HG03342 (cell line): Measurements from ENCODE around the gene SNX19.

Experiments
- ATAC-seq: cut with Tn5 transposase; IDR thresholded peaks from one replicate; pipeline ENCODE4 v1.9.1; 2021; ENCODE audit warnings: mild to moderate bottlenecking, moderate library complexity; ENCODE audit not compliant: unreplicated experiment

SNX19 gene

DNA sequence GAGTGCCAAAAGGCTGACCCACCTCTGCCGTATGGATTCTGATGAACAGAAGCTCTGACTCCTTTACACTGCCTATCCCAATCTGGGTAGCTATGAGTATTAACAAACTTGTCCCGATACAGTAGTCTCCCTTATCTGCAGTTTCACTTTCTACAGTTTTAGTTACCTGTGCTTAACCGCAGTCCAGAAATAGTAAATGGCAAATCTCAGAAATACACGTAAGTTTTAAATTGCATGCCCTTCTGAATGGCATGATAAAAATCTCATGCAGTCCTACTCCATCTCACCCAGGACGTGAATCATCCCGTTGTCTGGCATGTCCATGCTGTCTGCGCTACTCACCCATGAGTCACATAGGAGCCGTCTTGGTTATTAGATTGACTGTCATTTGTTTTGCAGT is 68.8 kb downstream of the SNX19 start:
- no peak for ATAC-seq

DNA sequence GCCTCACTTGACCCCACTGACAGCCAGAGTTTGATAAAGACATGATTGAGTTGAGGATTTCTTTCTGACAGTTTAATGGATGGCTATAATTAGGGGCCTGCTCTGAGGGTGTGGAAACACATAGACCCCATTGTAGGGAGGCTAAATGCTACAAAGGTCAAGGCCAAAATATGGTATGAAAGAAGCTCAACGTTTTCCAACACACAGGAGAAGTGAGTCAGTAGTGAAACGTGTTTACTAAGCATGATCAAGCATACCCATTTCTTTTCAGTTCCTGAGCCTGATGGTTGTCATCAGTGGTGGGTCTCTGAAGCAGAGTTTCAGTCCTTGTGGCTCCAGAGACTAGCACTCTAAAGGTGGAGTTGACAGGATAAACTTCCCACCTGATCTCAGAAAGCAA is 69.7 kb downstream of the SNX19 start:
- ATAC-seq = no peak

DNA sequence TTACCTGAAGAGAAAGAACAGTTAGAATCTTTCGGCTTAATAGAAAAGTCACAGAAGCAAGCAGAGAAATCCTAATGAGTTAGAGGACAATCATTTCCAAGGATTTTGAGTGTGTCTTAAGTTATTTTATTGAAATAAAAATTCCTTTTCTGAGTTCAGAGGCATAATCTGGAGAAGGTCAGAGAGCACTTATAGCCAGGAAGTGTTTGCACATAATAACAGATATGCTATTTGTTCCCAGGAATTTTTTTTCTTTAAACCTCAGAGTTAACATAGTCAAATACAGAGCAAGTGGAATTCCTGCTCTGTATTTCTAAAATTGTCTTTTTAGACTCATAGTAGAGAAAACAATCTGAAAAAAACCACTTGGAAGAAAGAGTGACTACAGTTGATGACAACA is 74.3 kb downstream of the SNX19 start:
- ATAC-seq = no peak

DNA sequence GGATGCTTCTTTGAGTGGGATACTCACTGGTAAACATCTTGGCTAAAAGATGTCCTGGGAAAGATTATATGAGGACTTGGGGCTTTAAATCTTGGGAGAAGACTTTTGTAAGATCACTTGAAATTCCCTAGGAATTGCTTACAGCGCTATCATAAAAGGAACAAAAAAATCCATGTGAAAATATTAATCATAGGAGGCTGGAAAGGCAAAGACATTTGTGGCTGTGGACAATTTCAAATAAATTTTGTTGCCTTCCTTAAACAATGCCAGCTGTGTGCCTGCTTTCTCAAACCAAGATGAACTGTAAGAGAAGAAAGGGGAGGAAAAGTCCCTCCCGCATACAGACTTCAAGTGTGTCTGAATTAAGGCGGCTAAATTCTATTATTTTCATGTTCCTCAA is 75.6 kb downstream of the SNX19 start:
- ATAC-seq = no peak

DNA sequence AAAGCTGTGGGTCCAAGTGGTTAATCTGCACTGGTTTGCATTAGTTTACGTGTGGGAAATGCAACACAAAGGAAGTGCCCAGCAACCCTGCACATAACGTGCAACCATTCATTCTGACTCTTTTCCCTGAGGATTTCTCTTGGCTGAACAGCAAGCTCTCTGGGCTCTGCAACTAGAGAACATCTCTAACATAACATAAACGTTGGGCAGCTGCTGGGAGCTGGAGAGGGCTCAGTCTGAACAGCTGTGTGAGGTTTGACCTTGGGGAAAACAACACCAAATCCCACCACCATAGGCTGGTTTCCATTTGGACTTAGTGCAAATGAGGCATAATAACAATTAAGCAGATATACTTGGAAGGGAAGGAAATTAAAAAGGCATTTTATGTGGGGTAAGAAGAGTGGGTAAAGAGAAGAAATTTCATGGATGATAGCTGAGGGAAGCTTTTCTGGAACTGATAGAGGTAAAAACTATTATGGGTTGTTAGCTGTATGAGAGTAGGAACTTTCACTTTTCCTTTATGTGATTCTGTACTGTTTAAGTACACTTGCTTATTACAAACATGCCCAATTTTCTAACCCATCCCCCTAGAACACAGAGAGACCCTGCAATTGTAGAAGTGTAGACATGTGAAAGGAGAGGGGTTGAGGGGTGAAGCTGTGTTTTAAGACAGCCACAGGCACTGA is 76.2 kb downstream of the SNX19 start:
- ATAC-seq = no peak

DNA sequence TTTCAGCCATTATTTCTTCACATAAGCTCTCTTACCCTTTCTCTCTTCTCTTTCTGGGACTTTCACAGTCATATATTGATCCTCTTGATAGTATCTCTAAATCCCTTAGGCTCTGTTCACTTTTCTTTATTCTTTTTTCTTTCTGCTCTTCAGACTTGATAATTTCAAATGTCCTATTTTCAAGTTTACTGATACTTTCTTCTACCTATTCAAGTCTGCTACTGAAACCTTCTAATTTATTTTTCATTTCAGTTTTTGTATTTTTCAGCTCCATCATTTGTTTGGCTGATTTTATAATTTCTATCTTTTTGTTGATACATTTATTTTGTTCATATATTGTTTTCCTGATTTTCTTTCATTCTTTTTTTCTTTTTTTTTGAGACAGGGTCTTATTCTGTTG is 79.1 kb downstream of the SNX19 start:
- ATAC-seq = no peak

DNA sequence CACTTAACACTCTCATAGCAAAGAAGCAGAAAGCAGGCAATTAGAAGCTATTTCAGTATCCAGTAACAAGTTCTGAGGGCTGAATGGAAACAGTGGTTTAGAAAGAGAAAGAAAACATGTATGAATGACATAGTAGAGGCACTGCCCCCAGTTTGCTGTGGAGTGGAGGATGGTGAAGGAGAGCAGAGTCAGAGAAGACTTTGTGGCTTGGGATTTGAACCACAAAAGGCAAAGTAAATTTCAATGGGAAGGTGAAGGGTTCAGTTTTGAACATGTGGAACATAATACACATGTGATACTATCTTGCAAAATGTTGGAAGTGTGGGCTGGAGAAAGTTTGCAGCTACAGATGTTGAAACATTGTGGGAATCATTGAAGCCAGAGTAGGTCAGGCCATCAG is 81.4 kb downstream of the SNX19 start:
- no peak for ATAC-seq

DNA sequence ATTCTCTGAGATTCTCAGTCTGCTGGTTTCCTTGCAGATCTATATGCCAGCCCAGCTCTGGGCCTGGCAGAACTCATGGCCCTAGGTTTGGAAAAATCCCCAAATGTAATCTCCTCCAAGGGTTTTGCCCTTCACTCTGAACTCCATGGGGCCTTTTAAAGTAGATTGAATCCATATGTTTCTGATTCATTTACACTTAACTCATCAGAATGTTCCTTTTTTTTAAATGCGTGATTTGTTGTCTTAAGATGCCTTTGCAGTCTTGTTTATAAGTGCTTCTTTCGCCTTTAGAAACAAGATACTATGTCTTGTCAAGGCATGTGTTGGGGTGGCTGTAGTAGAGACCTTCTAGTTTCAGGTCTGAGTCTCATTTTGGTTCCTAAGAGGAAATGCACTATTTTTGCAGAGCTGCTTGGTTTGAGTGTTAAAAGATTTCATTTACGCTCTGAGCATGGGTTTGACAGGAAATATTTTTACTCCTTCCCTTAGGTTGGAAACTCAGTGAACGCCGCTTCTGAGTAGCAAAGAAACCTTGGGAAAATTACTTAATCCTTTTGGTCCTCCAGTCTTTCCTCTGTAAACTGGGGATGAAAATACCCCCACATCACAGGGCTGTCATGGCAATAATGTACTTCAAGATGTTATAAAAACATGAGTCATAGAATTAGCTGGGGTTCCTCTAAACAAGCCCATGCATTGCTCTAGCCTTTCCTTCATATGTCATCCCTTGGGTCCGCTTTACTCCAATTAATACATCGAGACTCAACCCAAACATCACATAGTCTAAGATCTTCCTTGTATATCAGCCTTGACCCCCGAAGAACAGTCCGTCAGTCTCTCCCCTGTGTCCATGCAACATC is 83.5 kb downstream of the SNX19 start:
- no peak for ATAC-seq

DNA sequence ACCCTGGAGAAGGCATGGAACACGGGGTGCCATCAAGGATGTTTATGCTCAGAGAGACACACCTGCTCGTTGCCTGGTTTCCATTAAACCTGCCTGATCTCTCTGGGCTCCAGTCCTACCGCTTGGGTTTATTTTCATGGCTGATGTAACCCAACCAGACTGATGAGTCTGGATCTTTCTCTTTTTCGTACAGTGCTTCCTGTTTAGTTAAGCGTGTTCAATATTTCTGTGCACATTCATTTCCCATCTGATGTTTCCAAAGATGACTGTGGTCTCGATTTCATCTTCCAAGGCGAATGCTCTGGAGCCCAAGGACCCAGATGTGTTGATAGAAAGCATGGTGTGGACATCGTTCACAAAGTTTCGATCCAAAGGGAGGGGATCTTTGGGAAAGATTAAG is 84.3 kb downstream of the SNX19 start:
- no peak for ATAC-seq

DNA sequence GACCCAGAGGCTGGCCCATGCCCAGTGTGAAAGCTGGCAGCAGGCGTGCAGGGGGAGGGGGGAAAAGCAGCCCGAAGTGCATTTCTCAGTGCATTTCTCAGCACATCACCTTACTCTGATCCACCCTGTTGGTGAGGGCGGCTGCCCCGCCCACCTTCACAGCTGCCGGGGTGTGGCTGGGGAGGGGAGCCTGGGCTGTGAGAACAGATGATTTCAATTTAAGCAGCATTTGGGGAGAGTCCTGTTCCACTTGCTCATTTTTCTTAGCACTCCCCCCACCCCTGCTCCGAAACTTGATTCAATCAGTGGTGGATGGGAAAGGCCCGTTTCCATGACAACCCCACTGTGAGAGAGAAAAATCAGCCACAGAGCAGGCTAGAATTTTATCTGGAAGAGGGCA is 84.8 kb downstream of the SNX19 start:
- no peak for ATAC-seq

DNA sequence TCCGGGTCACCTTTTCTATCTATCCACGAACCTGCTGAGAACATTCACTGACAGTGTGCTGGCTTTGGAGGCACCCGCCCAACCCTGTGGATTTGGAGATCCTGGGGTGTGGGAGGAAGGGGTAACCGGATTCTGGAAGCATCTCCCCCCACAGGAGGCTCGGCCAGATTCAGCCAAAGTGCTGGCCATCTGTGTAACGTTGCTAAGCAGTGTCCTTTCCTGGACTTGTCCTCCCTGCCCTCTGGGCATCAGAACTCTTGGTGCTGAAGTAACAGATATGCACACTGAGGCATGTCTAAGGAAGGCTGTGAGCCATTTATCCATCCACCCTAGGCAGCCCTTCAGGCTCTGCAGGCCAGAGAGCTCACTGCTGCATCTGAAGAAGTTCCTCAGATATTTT is 85.7 kb downstream of the SNX19 start:
- no peak for ATAC-seq

DNA sequence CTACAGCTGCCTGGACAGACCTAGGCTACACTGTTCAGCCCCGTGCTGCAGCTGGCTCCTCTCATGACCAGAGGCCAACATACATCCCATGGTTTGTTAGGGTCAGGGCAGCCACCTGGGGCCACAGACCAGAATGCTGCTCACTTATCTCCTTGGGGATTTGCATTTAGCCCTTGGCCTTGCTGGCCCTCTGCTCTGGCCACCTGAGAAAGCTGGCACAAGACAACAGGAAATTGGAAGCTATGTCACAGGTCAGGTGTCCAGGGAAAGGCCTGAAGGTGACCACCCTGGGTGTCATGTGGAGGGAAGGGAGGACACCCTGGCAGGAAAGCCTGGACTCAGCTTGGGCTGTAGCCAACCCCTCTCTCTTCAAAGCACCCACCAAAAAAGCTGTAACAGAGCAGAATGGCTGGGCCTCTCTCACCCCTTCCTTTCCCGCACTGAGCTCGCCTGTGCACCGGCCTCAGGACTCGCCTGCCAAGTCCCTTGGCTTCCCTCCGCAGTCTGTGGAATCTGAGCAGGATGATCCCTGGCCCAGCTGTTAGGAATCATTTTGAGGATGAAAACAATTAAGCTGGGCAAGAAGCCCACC is 86.3 kb downstream of the SNX19 start:
- no peak for ATAC-seq

DNA sequence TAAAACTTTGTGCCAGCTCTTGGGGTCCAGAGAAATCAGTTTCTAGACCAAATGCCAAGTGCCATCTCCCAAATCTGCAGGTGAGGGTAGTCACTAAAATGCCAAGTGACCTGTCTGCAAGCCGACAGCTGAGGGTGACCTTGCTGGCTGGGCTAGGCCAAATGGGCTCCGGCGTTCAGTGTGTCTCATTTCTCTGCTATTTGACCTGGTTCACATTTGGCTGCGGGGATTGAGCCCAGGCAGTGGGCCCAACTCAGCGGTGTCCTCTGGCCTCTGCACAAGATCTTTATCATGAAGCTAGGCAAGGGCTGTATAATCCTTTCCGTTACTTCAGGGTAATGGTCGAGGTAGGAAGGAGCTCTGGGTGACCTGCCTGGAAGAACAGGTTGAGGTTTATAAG is 87.5 kb downstream of the SNX19 start:
- ATAC-seq = no peak

DNA sequence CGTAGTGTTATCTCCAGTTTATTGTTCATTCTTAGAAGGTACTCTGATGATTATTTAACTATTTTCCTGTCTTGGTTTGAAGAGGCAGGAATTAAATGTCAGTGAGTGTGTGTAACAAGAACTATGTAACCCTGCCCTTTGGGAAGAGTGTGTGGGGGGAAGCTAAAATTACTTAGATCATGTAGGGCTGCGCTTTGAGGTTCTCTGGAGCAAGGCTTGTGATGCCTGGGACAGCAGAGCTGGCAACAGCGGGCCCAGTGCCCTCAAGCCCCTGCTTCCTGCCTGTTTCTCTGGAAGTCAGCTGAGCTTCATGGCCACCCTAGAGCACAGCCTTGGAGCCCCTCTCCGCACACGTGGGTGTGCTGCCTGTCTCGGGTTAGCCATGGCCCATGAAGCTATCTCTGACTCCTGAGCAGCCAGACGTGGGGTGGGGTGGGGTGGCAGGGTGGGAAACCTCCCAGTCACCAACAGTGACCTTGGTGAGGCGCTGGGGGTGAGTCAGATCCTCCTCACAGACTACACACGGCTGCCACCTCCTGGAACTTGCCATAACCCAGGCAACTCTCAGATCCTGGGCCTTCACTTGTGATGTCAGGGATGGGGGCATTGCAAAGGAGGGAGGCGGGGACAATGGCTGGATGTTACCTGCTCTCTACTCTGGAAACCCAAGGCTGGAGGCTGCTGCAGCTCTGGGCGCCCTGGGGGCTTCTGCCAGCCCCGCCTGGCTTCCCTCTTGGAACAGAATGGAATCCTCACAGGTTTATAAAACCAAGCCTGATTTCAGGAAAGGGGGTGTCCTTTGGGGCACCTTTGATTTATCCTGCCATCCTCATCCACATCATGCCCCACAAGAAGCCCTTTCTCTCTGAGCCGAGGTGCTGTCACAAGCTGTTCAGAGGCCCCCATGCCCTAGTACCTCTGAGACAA is 88.6 kb downstream of the SNX19 start:
- no peak for ATAC-seq

DNA sequence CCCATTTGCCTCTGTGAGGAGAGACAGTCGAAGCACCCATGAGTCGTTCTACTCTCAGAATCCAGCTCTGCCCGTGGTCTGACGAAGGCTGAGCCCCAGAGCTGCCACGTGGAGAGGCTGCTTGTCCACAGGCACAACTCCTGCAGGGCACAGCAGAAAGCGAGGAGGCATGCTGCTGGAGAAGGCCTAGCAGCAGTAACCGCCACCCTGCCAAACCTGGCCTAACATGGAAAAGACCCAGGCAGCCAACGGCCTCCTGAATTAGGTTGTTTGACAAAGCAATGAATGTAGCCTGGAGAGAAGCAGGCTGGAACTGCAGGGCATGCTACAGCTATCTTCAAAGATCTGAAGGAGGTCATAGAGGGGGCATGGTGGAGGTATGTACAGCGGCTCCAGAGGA is 89.7 kb downstream of the SNX19 start:
- no peak for ATAC-seq

DNA sequence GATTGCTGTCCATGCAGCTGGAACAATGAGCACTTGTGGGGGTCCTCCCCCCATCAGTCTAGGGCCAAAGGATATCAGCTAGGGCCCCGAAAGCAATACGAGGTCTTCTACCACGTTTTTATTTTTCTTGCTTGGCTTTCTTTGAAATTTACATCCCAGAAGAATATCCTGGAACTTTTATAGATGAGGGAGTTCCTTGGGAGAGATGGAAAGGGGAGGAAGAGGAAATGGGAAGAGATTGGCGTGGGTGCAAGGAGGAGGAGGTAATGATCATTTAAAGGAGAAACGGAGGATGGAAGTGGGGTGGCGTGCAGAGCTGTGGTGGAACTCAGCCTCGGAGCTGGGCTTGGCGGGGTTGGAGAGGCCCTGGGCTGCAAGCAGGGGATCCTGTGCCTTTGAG is 90.3 kb downstream of the SNX19 start:
- ATAC-seq = no peak

DNA sequence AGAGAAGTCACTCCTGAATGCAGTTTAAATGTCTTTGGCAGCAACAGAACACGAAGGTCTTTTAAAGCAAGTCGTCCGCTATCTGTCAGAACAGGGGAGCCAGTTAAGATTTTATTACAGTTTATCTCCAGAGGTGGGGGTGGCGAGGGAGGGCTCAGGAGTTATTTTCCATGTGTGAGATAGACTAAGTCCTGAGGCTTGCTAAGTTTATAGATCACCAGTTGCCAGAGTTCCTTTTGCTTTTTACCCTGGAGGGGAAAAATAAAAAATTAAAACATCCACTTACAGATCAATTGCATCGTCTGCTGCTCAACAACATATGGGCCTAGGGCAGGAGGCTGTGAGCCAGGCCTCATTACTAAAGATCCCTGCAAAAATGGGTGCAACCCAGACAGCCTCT is 90.7 kb downstream of the SNX19 start:
- ATAC-seq = no peak
